NT2/D1 (cell line): ENCODE results near the gene PPP2R5C.

ENCODE experiments used
- SUZ12 ChIP-seq: IDR thresholded peaks from 2 replicates; pipeline ENCODE4 v1.6.1; 2011; ENCODE audit not compliant: insufficient read length, insufficient read depth; ENCODE audit errors: extremely low read depth
- YY1 ChIP-seq: IDR thresholded peaks from 2 replicates; pipeline ENCODE4 v1.6.1; 2011; ENCODE audit not compliant: insufficient read length, insufficient read depth
- ZNF274 ChIP-seq: IDR thresholded peaks from 2 replicates; pipeline ENCODE4 v1.6.1; 2011; ENCODE audit warnings: mild to moderate bottlenecking, low read depth, low read length

DNA sequence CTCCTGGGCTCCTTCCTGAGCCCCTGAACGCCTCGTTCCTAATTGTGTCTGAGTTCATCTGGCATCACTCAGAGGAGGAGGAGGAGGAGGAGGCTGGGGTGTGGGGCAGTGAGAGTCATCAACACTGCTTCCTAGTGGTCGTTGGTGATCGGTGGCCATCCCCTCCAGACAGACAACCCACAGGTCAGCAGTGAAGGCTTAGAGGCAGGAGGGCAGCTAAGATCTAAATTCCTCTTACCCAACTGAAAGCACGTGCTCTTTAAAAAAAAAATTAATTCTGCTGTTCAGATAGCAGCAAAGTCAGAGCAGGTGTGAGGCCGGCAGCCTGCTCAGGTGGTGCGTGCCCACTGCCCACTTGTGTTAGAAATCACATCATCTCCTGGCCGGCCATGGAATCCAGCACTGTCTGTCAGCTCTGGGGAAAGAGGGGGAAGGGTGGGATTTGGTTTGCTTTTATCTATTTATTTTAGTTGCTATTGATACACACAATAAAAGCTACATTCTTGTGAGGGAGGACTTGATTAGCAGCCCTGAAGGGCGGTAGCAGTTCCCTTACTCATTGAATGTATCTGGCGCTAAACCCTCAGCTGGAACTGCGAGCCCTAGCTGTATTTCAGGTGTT lies 46.6 kb downstream of the PPP2R5C start:
- no peak for TF ChIP-seq ZNF274
- TF ChIP-seq YY1 = no peak
- TF ChIP-seq SUZ12 = no peak
